ENCODE measurements around the gene PDXP. TPM values are rescaled to one million over a fixed set of nuclear protein-coding genes. Genes with fewer than 3 reads are reported as not detected.

Gene PDXP
- total and polyA plus RNA-seq, 7 donors = 9.0 to 37.9 (median 12.9) TPM

DNA sequence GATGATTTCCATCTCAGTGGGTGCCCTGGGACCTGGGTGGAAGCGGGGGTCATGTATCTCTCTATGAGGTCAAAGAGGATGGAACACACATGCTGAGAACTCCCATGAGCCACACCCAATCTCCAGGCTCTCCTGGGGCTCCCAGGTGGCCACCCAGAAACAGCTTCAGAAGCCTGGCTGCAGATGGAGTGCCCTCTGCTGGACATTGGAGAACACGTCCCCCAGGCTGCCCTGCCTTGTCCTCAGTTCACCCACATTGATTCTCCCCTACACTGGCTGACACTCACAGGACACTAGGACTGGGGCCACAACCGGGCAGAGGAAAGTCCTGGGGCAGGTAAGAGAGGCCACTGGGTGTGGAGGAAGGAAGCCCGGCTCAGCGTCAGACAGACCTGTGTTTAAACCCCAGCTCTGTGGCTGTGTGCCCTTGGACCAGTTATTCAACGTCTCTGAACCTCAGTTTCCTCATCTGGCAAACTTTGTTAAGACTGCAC, 23.1 kb downstream of the PDXP start:
- Histone ChIP-seq H3K4me1 (peaks cover 16% of the 10 kb centered on the region), H3K36me3 (ENCODE audit: insufficient read depth in 1 of 2, low read depth in 1 of 2) (peaks cover 0 to 32% of the 10 kb centered on the region in 2 donors), H3K9me3 (no peaks in the 10 kb centered on the region), H3K27ac (no peak overlapping the region), H3K27me3 (ENCODE audit: insufficient read depth in 3 of 3, low read length in 2 of 3) (no peaks in the 10 kb centered on the region), H3K4me3 (no peak overlapping the region)
- 17 to 20% (median 19%) methylated on average over 6 of the region's 6 CpGs for WGBS, 3 donors
- intact Hi-C loops (cut with DNase I) = loop anchor here (1.0 to 2.0 kb wide), 3 partner anchors 21 to 39 kb away; no protein-coding TSS in a partner anchor
- ATAC-seq (peak; percentile 44 to 61 (median 57)), DNase-seq (peak; percentile 76 to 86)
- TF ChIP-seq, protein P1, sequence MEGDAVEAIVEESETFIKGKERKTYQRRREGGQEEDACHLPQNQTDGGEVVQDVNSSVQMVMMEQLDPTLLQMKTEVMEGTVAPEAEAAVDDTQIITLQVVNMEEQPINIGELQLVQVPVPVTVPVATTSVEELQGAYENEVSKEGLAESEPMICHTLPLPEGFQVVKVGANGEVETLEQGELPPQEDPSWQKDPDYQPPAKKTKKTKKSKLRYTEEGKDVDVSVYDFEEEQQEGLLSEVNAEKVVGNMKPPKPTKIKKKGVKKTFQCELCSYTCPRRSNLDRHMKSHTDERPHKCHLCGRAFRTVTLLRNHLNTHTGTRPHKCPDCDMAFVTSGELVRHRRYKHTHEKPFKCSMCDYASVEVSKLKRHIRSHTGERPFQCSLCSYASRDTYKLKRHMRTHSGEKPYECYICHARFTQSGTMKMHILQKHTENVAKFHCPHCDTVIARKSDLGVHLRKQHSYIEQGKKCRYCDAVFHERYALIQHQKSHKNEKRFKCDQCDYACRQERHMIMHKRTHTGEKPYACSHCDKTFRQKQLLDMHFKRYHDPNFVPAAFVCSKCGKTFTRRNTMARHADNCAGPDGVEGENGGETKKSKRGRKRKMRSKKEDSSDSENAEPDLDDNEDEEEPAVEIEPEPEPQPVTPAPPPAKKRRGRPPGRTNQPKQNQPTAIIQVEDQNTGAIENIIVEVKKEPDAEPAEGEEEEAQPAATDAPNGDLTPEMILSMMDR (IDR thresholded peaks at IDR 0.05) = peak; percentile 85

DNA sequence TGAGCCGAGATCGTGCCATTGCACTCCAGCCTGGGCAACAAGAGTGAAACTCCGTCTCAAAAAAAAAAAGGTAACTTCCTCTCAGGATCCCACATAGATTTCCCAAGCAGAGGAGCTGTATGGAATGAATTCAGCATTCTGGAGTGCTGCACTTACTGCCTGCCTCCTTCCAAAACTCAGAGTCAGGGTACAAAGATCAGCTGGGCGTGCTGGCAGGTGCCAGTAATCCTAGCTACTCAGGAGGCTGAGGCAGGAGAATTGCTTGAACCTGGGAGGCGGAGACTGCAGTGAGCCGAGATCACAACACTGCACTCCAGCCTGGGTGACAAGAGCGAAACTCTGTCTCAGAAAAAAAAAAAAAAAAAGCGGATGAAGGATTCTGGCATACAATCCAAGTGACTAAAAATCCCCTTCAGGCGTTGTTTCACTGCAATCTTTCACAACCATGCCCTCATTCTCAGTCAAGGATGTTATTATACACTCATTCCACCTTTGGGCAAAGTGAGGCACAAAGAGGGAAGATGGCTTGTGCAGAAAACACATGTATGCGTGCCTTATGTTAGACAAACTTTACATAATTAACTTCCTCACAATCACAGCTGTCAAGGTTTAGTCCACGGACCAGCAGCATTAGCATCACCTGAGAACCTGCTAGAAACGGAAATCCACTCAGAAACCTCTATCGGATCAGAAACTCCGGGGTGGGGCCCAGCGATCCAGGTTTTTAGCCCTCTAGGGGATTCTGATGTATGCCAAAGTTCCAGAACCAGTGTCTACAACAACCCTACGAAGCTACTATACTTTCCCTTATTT, 26.5 kb downstream of the PDXP start:
- intact Hi-C loops (cut with DNase I) = no loop called here
- 72 to 80% (median 75%) methylated on average over 16 of the region's 16 CpGs for WGBS, 3 donors
- TF ChIP-seq, protein P1 (IDR thresholded peaks at IDR 0.05) = no peak
- no peak for DNase-seq
- no peak for ATAC-seq
- Histone ChIP-seq H3K9me3 (no peaks in the 10 kb centered on the region), H3K36me3 (ENCODE audit: insufficient read depth in 1 of 2, low read depth in 1 of 2) (peaks cover 0 to 30% of the 10 kb centered on the region in 2 donors), H3K4me1 (peaks cover 20% of the 10 kb centered on the region), H3K4me3 (no peak overlapping the region), H3K27ac (no peak overlapping the region), H3K27me3 (ENCODE audit: insufficient read depth in 3 of 3, low read length in 2 of 3) (no peaks in the 10 kb centered on the region)

DNA sequence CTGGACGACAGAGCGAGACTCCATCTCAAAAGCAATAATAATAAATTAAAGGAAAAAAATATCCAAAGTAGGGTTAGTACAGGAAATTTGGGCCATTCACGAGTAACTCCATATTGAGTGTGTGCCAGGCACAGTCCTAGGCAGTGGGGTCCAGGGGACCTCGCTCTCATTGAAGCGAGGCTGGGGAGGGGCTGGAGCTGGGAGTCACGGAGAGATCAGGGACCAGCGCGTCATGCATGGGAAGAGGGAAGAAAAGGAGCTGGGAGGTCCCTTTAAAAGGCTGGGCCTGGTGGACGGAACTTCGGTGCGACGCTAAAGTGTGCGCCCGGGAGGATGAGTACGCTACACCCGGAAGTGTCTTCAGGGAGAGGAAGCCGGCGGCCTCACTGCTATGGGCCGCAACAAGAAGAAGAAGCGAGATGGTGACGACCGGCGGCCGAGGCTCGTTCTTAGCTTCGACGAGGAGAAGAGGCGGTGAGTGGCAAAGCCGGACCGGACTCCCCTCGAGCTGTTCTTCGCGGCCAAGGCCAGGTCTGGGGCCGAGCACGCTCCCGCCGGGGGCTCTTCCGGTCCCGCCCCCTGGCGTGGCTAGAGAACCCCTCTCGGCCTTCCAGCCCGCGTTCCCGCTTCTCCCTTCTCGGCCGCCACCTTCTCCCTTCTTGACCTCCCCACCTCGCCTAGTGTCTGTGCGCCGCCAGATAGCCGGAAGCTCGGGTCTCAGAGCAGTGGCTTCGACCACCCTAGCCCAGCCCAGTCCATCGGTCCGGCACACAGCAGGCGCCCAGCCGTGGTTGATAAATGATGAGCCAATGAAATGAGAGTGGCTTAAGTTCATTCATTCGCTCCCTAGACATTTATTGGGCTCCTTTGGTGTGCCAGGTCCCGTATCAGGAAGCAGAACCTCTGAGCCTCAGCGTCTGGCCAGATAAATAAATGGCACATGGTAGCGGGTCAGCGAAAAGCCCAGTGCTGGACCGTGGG, 27.8 kb downstream of the PDXP start, which contains the start of gene NOL12:
TSS of gene NOL12 (plus strand) at position 342 of the 981 bp plus-strand sequence. CDS start at position 392, 50 bp downstream.
- DNase-seq = peak; percentile 79 to 89
- intact Hi-C loops (cut with DNase I) = loop anchor here in 1 of 2 donors (1.0 kb wide), 1 partner anchor 28 kb away; the partner anchor contains the start of gene PDXP
- TF ChIP-seq, protein P1 (IDR thresholded peaks at IDR 0.05) = no peak
- H3K27ac ChIP-seq = peak within 1 kb of the TSS; percentile 99
- H3K4me1 ChIP-seq = peaks cover 18% of the 10 kb centered on the region
- no peaks in the 10 kb centered on the region for H3K9me3 ChIP-seq
- peak within 1 kb of the TSS; percentile 78 for H3K4me3 ChIP-seq
- no peaks in the 10 kb centered on the region for H3K27me3 ChIP-seq (ENCODE audit: insufficient read depth in 3 of 3, low read length in 2 of 3)
- peak; percentile 86 to 94 (median 90) for ATAC-seq
- H3K36me3 ChIP-seq (ENCODE audit: insufficient read depth in 1 of 2, low read depth in 1 of 2) = peaks cover 0 to 36% of the 10 kb centered on the region in 2 donors
- 2% methylated on average over 43 to 62 of the region's 62 CpGs for WGBS, 3 donors

DNA sequence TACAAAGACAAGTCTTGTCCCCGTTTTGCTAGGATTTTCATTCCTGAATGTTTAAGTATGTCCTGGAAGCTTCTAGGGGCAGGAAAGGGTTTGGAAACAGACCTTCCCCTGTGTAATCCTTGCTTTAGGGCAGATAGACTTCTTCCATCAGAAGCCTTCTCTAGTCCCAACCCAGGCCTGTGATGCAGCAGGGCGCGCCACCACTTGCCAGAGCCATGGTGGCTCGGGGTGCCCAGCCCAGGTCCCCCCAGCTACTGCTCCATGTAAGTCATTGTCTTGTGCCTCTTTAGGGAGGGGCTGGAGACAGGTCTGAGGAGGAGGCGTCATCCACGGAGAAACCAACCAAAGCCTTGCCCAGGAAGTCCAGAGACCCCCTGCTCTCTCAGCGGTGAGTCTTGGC, 31.9 kb downstream of the PDXP start:
- H3K27me3 ChIP-seq (ENCODE audit: insufficient read depth in 3 of 3, low read length in 2 of 3) = no peaks in the 10 kb centered on the region
- no peak for DNase-seq
- no peaks in the 10 kb centered on the region for H3K9me3 ChIP-seq
- peaks cover 20% of the 10 kb centered on the region for H3K4me1 ChIP-seq
- H3K27ac ChIP-seq = no peak overlapping the region
- WGBS, 3 donors = 86 to 92% (median 89%) methylated on average over 7 of the region's 7 CpGs
- no peak overlapping the region for H3K4me3 ChIP-seq
- H3K36me3 ChIP-seq (ENCODE audit: insufficient read depth in 1 of 2, low read depth in 1 of 2) = peaks cover 0 to 67% of the 10 kb centered on the region in 2 donors
- no peak for ATAC-seq
- TF ChIP-seq, protein P1 (IDR thresholded peaks at IDR 0.05) = no peak
- intact Hi-C loops (cut with DNase I) = no loop called here
